NCI-H146 treated with DMSO at 0.1 percent for 48 hours (cell line): Measurements from ENCODE around the gene JAG2.
"Not testable (repeated sequence)": the region's sequence is repeated elsewhere in the genome, so short reads cannot be mapped to it uniquely, and the experiment has no call there.

Experiments
- DNase-seq: peaks from one replicate; lab custom pipeline; 2025; ENCODE audit not compliant: unreplicated experiment; lab: John Stamatoyannopoulos, UW

The JAG2 gene

GRCh38 chr14:105123064-105123665 is 45.4 kb downstream of the JAG2 start:
- no peak for DNase-seq

- DNase-seq, result no peak
Measured at GRCh38 chr14:105120056-105120455, 48.5 kb downstream of the JAG2 start.

GRCh38 chr14:105119408-105120025 is 49.1 kb downstream of the JAG2 start:
- no peak for DNase-seq

- no peak for DNase-seq
Measured at GRCh38 chr14:105118646-105119407, 49.7 kb downstream of the JAG2 start.

- no peak for DNase-seq
Measured at GRCh38 chr14:105117710-105118385, 50.7 kb downstream of the JAG2 start.

GRCh38 chr14:105117257-105117646 is 51.3 kb downstream of the JAG2 start:
- no peak for DNase-seq

GRCh38 chr14:105116451-105117256 is 51.9 kb downstream of the JAG2 start:
- no peak for DNase-seq

- DNase-seq, result not testable (repeated sequence)
Measured at GRCh38 chr14:105109243-105109642, 59.3 kb downstream of the JAG2 start.

- no peak for DNase-seq
Measured at GRCh38 chr14:105108516-105108864, 60.1 kb downstream of the JAG2 start.

- no peak for DNase-seq
Measured at GRCh38 chr14:105107781-105108515, 60.6 kb downstream of the JAG2 start.

GRCh38 chr14:105107351-105107750 is 61.2 kb downstream of the JAG2 start:
- DNase-seq, result no peak

- no peak for DNase-seq
Measured at GRCh38 chr14:105105158-105105557, 63.4 kb downstream of the JAG2 start.

GRCh38 chr14:105102893-105103292 is 65.7 kb downstream of the JAG2 start:
- no peak for DNase-seq

GRCh38 chr14:105102361-105102870 is 66.2 kb downstream of the JAG2 start:
- DNase-seq, result no peak

GRCh38 chr14:105100910-105101309 is 67.7 kb downstream of the JAG2 start:
- no peak for DNase-seq

GRCh38 chr14:105099778-105100177 is 68.8 kb downstream of the JAG2 start:
- no peak for DNase-seq

GRCh38 chr14:105098316-105098715 is 70.3 kb downstream of the JAG2 start:
- no peak for DNase-seq

GRCh38 chr14:105097794-105098127 is 70.8 kb downstream of the JAG2 start:
- no peak for DNase-seq

- DNase-seq, result no peak
Measured at GRCh38 chr14:105096206-105096875, 72.2 kb downstream of the JAG2 start.
